Measurements from ENCODE around the gene BCL2L2. TPM values are rescaled to one million over a fixed set of nuclear protein-coding genes. Genes with fewer than 3 reads are reported as not detected.
A peak's percentile ranks its signal among the peaks of the same experiment; 100 is the strongest.

The BCL2L2 gene
- total and polyA plus RNA-seq, 12 donors = 16.8 to 44.9 (median 36.4) TPM

GRCh38 chr14:23299986-23300686 is 6.5 kb upstream of the BCL2L2 start:
- 48 to 55% methylated on average over 10 of the region's 10 CpGs for WGBS, 2 donors

GRCh38 chr14:23300687-23301223 is 5.9 kb upstream of the BCL2L2 start:
- H3K27me3 ChIP-seq = no peaks in the 10 kb centered on the region
- intact Hi-C loops (cut with DNase I) = loop anchor here in 6 of 10 donors (1.0 to 10.0 kb wide), 7 partner anchors 14 to 844 kb away; partner anchors contain the start of genes HOMEZ (in 6 of the 6), PABPN1 (in 2 of the 6), EMC9 (in 1 of the 6) and PSME2 (in 1 of the 6)
- H3K4me1 ChIP-seq = peaks cover 4 to 47% (median 35%) of the 10 kb centered on the region in 9 donors
- TF ChIP-seq, protein P1, sequence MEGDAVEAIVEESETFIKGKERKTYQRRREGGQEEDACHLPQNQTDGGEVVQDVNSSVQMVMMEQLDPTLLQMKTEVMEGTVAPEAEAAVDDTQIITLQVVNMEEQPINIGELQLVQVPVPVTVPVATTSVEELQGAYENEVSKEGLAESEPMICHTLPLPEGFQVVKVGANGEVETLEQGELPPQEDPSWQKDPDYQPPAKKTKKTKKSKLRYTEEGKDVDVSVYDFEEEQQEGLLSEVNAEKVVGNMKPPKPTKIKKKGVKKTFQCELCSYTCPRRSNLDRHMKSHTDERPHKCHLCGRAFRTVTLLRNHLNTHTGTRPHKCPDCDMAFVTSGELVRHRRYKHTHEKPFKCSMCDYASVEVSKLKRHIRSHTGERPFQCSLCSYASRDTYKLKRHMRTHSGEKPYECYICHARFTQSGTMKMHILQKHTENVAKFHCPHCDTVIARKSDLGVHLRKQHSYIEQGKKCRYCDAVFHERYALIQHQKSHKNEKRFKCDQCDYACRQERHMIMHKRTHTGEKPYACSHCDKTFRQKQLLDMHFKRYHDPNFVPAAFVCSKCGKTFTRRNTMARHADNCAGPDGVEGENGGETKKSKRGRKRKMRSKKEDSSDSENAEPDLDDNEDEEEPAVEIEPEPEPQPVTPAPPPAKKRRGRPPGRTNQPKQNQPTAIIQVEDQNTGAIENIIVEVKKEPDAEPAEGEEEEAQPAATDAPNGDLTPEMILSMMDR (IDR thresholded peaks at IDR 0.05) = no peak
- ATAC-seq = peak in 7 of 8 donors; percentile 2 to 64 (median 56)
- 1 to 2% methylated on average over 13 of the region's 13 CpGs for WGBS, 2 donors
- H3K27ac ChIP-seq = peak overlapping the region; percentile 90 to 100 (median 98)
- H3K36me3 ChIP-seq = peaks cover 0 to 36% (median 0%) of the 10 kb centered on the region in 9 donors
- no peaks in the 10 kb centered on the region for H3K9me3 ChIP-seq
- H3K4me3 ChIP-seq = peak overlapping the region; percentile 32 to 92 (median 74)
- peak; percentile 71 to 72 for DNase-seq

More at GRCh38 chr14:23299986-23300686, 6.5 kb upstream of the BCL2L2 start:
- TF ChIP-seq, protein P1 (IDR thresholded peaks at IDR 0.05) = peak in 1 of 9 donors; percentile 14
- Histone ChIP-seq H3K4me3 (peak overlapping the region; percentile 32 to 92 (median 74)), H3K27me3 (no peaks in the 10 kb centered on the region), H3K27ac (peak overlapping the region; percentile 90 to 100 (median 98)), H3K4me1 (peaks cover 4 to 51% (median 38%) of the 10 kb centered on the region in 9 donors), H3K36me3 (peaks cover 0 to 36% (median 0%) of the 10 kb centered on the region in 9 donors), H3K9me3 (no peaks in the 10 kb centered on the region)
- intact Hi-C loops (cut with DNase I) = loop anchor here in 7 of 10 donors (1.0 to 10.0 kb wide), 8 partner anchors 13 to 845 kb away; partner anchors contain the start of genes HOMEZ (in 6 of the 7), EMC9 (in 1 of the 7), PABPN1 (in 1 of the 7) and PSME2 (in 1 of the 7)
- DNase-seq = no peak
- no peak for ATAC-seq

DNA sequence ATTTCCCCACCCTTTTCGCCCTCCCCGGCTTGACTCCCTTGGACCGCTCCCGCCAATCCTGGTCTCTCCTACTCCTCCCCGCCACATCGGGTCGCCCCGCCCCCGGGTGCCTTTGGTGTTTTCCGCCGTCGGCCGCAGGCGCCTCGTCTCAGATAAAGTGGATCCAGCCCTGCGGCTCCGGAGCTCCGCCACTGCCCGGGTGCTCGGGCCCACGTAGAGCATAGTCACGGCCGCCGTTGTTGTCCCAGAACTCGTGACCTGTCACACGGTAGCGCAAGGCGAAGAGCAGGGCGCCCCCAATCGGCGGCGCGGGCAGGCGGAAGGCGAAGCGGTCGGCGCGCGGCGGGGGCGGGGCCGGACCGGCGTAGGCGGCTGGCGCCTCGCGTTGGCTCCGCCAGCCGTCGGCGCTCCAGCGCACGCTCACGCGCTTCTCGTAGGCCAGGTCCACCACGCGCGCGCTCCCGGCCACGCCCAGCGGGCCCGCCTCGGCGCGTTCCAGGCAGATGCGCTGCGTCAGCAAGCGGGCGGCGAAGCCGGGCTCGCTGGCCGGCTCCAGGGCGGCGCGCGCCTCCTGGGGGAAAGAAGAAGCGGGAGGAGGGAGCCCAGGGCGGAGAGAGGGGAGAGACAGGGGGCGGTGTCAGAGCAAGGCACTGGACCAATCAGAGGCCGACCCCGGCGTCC is 5.2 kb upstream of the BCL2L2 start:
- Histone ChIP-seq H3K27me3 (no peaks in the 10 kb centered on the region), H3K4me1 (peaks cover 7 to 52% (median 41%) of the 10 kb centered on the region in 9 donors), H3K36me3 (peaks cover 0 to 31% (median 0%) of the 10 kb centered on the region in 9 donors), H3K4me3 (peak overlapping the region; percentile 66 to 94 (median 81)), H3K27ac (peak overlapping the region; percentile 94 to 100 (median 98)), H3K9me3 (no peaks in the 10 kb centered on the region)
- TF ChIP-seq, protein P1 (IDR thresholded peaks at IDR 0.05) = peak; percentile 51 to 94 (median 75)
- intact Hi-C loops (cut with DNase I) = loop anchor here in 6 of 10 donors (1.0 to 10.0 kb wide), 6 partner anchors 15 to 843 kb away; partner anchors contain the start of genes HOMEZ (in 5 of the 6), PABPN1 (in 2 of the 6), EMC9 (in 1 of the 6) and PSME2 (in 1 of the 6)
- DNase-seq (peak; percentile 97 to 99), ATAC-seq (peak; percentile 83 to 92 (median 88))
- 0 to 1% methylated on average over 84 to 87 of the region's 87 CpGs for WGBS, 2 donors
